GM12892 (cell line): ENCODE results near the gene ATP2C1.

Source experiments
- POLR2A ChIP-seq: IDR thresholded peaks from 2 replicates; pipeline ENCODE4 v1.6.1; 2011; ENCODE audit warnings: low read depth, low read length, control low read depth
- POLR2AphosphoS5 ChIP-seq: IDR thresholded peaks from 2 replicates; pipeline ENCODE4 v1.6.1; 2011; ENCODE audit warnings: low read depth, low read length, control low read depth

GRCh38 chr3:131036200-131036816, 142.4 kb downstream of the ATP2C1 start:
- TF ChIP-seq POLR2AphosphoS5 (no peak), POLR2A (no peak)
